HEK293 (cell line): ENCODE measurements around the gene BACH2.

Experiments used
- CTCF ChIA-PET: fragments of 350-600 bp; formaldehyde crosslinking; extraction: SDS; loops from one replicate; lab custom pipeline; 2021; ENCODE audit warnings: antibody characterized with exemption; lab: Yijun Ruan, JAX
- POLR2A ChIA-PET: fragments of 300-600 bp; formaldehyde crosslinking; extraction: SDS; loops from one replicate; lab custom pipeline; 2020; ENCODE audit warnings: antibody characterized with exemption, inconsistent platforms; lab: Yijun Ruan, JAX
- H3K27ac ChIP-seq: fragments of 200-500 bp; sonication (Bioruptor generic); 2 replicates; pipeline ENCODE4 v1.5.1; 2014; ENCODE audit warnings: low read depth, low read length, control low read depth, inconsistent platforms; ENCODE audit errors: extremely low read depth
- H3K36me3 ChIP-seq, 2 experiments: fragments of 200-500 bp in 1 of 2; sonication (Bioruptor generic) in 1 of 2; 1 replicate in 1 of 2; 2 replicates in 1 of 2; pipeline ENCODE4 v1.5.1; 2014 to 2017; ENCODE audit warnings: inconsistent platforms in 2 of 2, low read length in 2 of 2; ENCODE audit not compliant: control insufficient read depth in 2 of 2, insufficient read depth in 1 of 2
- H3K4me1 ChIP-seq: fragments of 200-500 bp; sonication (Bioruptor generic); 2 replicates; pipeline ENCODE4 v1.5.1; 2014; ENCODE audit warnings: mild to moderate bottlenecking, low read length, inconsistent platforms; ENCODE audit not compliant: control insufficient read depth, insufficient read depth
- H3K4me3 ChIP-seq: 2 replicates; pipeline ENCODE4 v1.5.1; 2011; ENCODE audit warnings: low read depth, mild to moderate bottlenecking, control low read depth, low read length, moderate library complexity
- H3K9me3 ChIP-seq: fragments of 200-500 bp; sonication (Bioruptor generic); 2 replicates; pipeline ENCODE4 v1.5.1; 2014; ENCODE audit warnings: low read depth, low read length, inconsistent platforms; ENCODE audit not compliant: control insufficient read depth, insufficient read depth
- FEZF1 ChIP-seq: fragments of 450-650 bp; formaldehyde crosslinking; IDR thresholded peaks from 2 replicates; pipeline ENCODE4 v1.5.1; 2016; ENCODE audit warnings: missing biosample characterization, missing genetic modification characterization
- INSM2 ChIP-seq: fragments of 450-650 bp; formaldehyde crosslinking; IDR thresholded peaks from 2 replicates; pipeline ENCODE4 v1.5.1; 2016; ENCODE audit warnings: missing biosample characterization, missing genetic modification characterization
- KLF10 ChIP-seq: fragments of 450-650 bp; IDR thresholded peaks from 2 replicates; pipeline ENCODE4 v1.5.1; 2018; ENCODE audit warnings: missing biosample characterization, mild to moderate bottlenecking, missing genetic modification characterization
- MEIS1 ChIP-seq: sonication (generic); formaldehyde crosslinking; IDR thresholded peaks from 2 replicates; pipeline ENCODE4 v1.8.1; 2022; ENCODE audit warnings: missing genetic modification reagents, mild to moderate bottlenecking, borderline replicate concordance
- PBX3 ChIP-seq: sonication (generic); formaldehyde crosslinking; IDR thresholded peaks from 2 replicates; pipeline ENCODE4 v1.8.1; 2022; ENCODE audit warnings: mild to moderate bottlenecking, moderate library complexity, missing genetic modification reagents
- SCRT1 ChIP-seq: fragments of 450-650 bp; formaldehyde crosslinking; IDR thresholded peaks from 2 replicates; pipeline ENCODE4 v1.5.1; 2016; ENCODE audit warnings: missing biosample characterization, missing genetic modification characterization, borderline replicate concordance
- TSHZ1 ChIP-seq: fragments of 450-650 bp; formaldehyde crosslinking; IDR thresholded peaks from 2 replicates; pipeline ENCODE4 v1.5.1; 2016; ENCODE audit warnings: missing biosample characterization, missing genetic modification characterization, borderline replicate concordance
- ZBTB11 ChIP-seq: fragments of 450-650 bp; formaldehyde crosslinking; conservative IDR thresholded peaks from 2 replicates; pipeline ENCODE4 v1.5.1; 2016; ENCODE audit warnings: low read depth, missing biosample characterization, missing genetic modification characterization
- ZBTB44 ChIP-seq: fragments of 450-650 bp; IDR thresholded peaks from 2 replicates; pipeline ENCODE4 v1.5.1; 2018; ENCODE audit warnings: missing biosample characterization, mild to moderate bottlenecking, missing genetic modification characterization
- ZBTB49 ChIP-seq: fragments of 450-650 bp; formaldehyde crosslinking; IDR thresholded peaks from 2 replicates; pipeline ENCODE4 v1.5.1; 2016; ENCODE audit warnings: missing biosample characterization, missing genetic modification characterization, low read depth
- ZEB2 ChIP-seq: fragments of 450-650 bp; formaldehyde crosslinking; IDR thresholded peaks from 2 replicates; pipeline ENCODE4 v1.5.1; 2016; ENCODE audit warnings: missing biosample characterization, missing genetic modification characterization
- ZFHX2 ChIP-seq: fragments of 450-650 bp; formaldehyde crosslinking; conservative IDR thresholded peaks from 2 replicates; pipeline ENCODE4 v1.5.1; 2016; ENCODE audit warnings: missing biosample characterization, missing genetic modification characterization
- ZFP37 ChIP-seq: fragments of 450-650 bp; formaldehyde crosslinking; IDR thresholded peaks from 2 replicates; pipeline ENCODE4 v1.5.1; 2016; ENCODE audit warnings: missing biosample characterization, missing genetic modification characterization
- ZNF114 ChIP-seq: fragments of 450-650 bp; formaldehyde crosslinking; IDR thresholded peaks from 2 replicates; pipeline ENCODE4 v1.5.0; 2017; ENCODE audit warnings: missing biosample characterization, missing genetic modification characterization
- ZNF350 ChIP-seq: fragments of 450-650 bp; formaldehyde crosslinking; IDR thresholded peaks from 2 replicates; pipeline ENCODE4 v1.5.0; 2017; ENCODE audit warnings: missing biosample characterization, mild to moderate bottlenecking, missing genetic modification characterization
- ZNF785 ChIP-seq: fragments of 450-650 bp; formaldehyde crosslinking; IDR thresholded peaks from 2 replicates; pipeline ENCODE4 v1.5.1; 2016; ENCODE audit warnings: missing biosample characterization, missing genetic modification characterization

Gene BACH2

GRCh38 chr6:90020746-90021145 lies 275.9 kb downstream of the BACH2 start:
- POLR2A ChIA-PET: no interaction called here
- H3K4me1 ChIP-seq: peaks cover 5% of the 10 kb centered on the region
- CTCF ChIA-PET: no interaction called here
- TF ChIP-seq ZBTB49 (tag by site-specific recombination): no peak
- no peak for TF ChIP-seq INSM2 (tag by site-specific recombination)
- no peak for TF ChIP-seq PBX3 (CRISPR knock-in tag)
- no peak for TF ChIP-seq ZEB2
- no peak for TF ChIP-seq TSHZ1 (tag by site-specific recombination)
- TF ChIP-seq MEIS1 (CRISPR knock-in tag): no peak
- no peak for TF ChIP-seq ZNF785 (tag by site-specific recombination)
- TF ChIP-seq KLF10: no peak
- no peak for TF ChIP-seq SCRT1
- no peak for TF ChIP-seq ZFHX2 (tag by site-specific recombination)
- TF ChIP-seq ZBTB11: no peak
- TF ChIP-seq ZBTB44 (tag by site-specific recombination): no peak
- TF ChIP-seq ZNF114 (tag by site-specific recombination): no peak
- no peak for TF ChIP-seq ZFP37 (tag by site-specific recombination)
- TF ChIP-seq FEZF1 (tag by site-specific recombination): no peak
- no peak for TF ChIP-seq ZNF350 (tag by site-specific recombination)
- TF ChIP-seq, all 188 proteins: peak for 0
- Histone ChIP-seq H3K36me3 (no peaks in the 10 kb centered on the region), H3K4me3 (no peak overlapping the region), H3K9me3 (no peaks in the 10 kb centered on the region), H3K27ac (no peak overlapping the region)
